HG03135 (cell line): ENCODE results near the gene TREM2.
"Not testable (repeated sequence)": the region's sequence is repeated elsewhere in the genome, so short reads cannot be mapped to it uniquely, and the experiment has no call there.

ENCODE experiments used
- ATAC-seq: cut with Tn5 transposase; IDR thresholded peaks from one replicate; pipeline ENCODE4 v1.9.1; 2021; ENCODE audit warnings: mild to moderate bottlenecking, moderate library complexity; ENCODE audit not compliant: unreplicated experiment

The TREM2 gene

GRCh38 chr6:41156001-41156400 lies 6.9 kb downstream of the TREM2 start:
- ATAC-seq = no peak

GRCh38 chr6:41155132-41155805 lies 7.6 kb downstream of the TREM2 start:
- no peak for ATAC-seq

- no peak for ATAC-seq
These were observed 8.8 kb downstream of the TREM2 start, which contains the start of gene TREML1 for GRCh38 chr6:41153992-41154625. TSS of gene TREML1 (minus strand) at chr6:41154347. CDS start at chr6:41154288, 59 bp downstream.

- no peak for ATAC-seq
These were observed 9.5 kb downstream of the TREM2 start for GRCh38 chr6:41153451-41153850.

- ATAC-seq = no peak
These were observed 12.2 kb downstream of the TREM2 start for GRCh38 chr6:41150671-41151070.

GRCh38 chr6:41147917-41148316 lies 15.0 kb downstream of the TREM2 start:
- ATAC-seq = no peak

- no peak for ATAC-seq
These were observed 26.0 kb downstream of the TREM2 start for GRCh38 chr6:41136911-41137310.

GRCh38 chr6:41135062-41135832 lies 27.7 kb downstream of the TREM2 start:
- no peak for ATAC-seq

GRCh38 chr6:41132254-41132653 lies 30.7 kb downstream of the TREM2 start:
- no peak for ATAC-seq

GRCh38 chr6:41125282-41125681 lies 37.6 kb downstream of the TREM2 start:
- ATAC-seq = no peak

GRCh38 chr6:41122918-41123317 lies 40.0 kb downstream of the TREM2 start:
- no peak for ATAC-seq

- ATAC-seq = no peak
These were observed 40.5 kb downstream of the TREM2 start for GRCh38 chr6:41122373-41122772.

GRCh38 chr6:41120058-41120457 lies 42.9 kb downstream of the TREM2 start:
- no peak for ATAC-seq

GRCh38 chr6:41119508-41119907 lies 43.4 kb downstream of the TREM2 start:
- no peak for ATAC-seq

GRCh38 chr6:41115027-41115426 lies 47.9 kb downstream of the TREM2 start:
- ATAC-seq = not testable (repeated sequence)

GRCh38 chr6:41111017-41111416 lies 51.9 kb downstream of the TREM2 start:
- ATAC-seq = no peak
